Transverse colon (tissue), 3 donors: Measurements from ENCODE around the gene NOTCH1.

Experiments
- EP300 ChIP-seq: sonication (generic); formaldehyde crosslinking; IDR thresholded peaks from one replicate; pipeline ENCODE4 v1.6.1; 2017; ENCODE audit warnings: antibody characterized with exemption, low read depth
- POLR2A ChIP-seq: fragments of 450-650 bp; IDR thresholded peaks from one replicate; pipeline ENCODE4 v1.6.1; 2016; ENCODE audit warnings: antibody characterized with exemption, mild to moderate bottlenecking, moderate library complexity
- POLR2AphosphoS5 ChIP-seq, 3 donors: sonication (generic); formaldehyde crosslinking; IDR thresholded peaks; one replicate each; pipeline ENCODE4 v1.6.1; 2016; ENCODE audit warnings: antibody characterized with exemption in 3 of 3

DNA sequence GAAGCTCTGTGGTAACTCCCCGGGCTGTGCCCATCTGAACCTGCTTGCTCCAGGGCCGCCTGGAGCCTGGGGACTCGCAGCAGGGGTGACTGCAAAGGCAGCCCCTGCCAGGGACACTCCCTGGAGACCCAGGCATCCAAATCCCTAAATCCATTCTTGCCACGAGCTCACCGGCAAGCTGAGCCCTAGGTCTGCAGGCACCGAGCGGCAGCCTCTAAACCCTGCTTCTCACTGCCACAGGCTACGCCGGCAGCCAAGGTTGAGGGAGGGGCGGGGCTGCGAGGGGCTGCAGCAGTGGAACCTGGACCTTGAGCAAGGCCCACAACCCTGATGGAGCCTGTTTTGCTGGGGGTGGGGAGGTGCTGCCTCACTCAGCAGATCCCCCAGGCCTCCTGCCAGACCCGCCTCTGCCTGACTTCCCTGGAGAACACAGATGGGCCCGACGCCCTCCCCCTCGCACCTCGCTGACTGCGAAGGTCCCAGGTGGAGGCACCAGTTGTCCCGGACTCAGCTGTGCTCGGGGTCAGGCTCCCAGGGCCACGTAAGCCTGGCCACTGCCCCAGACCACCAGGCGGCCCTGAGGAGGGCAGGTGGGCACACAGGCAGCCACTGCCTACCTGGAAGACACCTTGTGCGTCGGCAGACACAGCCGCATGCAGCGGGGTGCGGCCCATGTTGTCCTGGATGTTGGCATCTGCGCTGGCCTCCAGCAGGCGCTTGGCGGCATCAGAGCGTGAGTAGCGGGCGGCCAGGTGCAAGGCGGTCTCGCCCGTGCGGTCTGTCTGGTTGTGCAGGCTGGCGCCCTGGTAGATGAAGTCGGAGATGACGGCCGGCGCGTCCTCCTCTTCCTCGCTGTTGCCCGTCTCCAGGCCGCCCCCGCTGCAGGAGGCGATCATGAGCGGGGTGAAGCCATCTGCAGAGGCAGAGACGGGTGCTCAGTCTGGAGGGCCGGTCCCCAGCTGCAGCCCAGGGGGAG lies 45.6 kb downstream of the NOTCH1 start:
- no peak for TF ChIP-seq EP300
- TF ChIP-seq POLR2AphosphoS5 (IDR thresholded peaks at IDR 0.05), result no peak
- TF ChIP-seq POLR2A, result no peak
